GM12892 (cell line): ENCODE measurements around the gene VAMP1.

ENCODE experiments used
- POLR2A ChIP-seq: IDR thresholded peaks from 2 replicates; pipeline ENCODE4 v1.6.1; 2011; ENCODE audit warnings: low read depth, low read length, control low read depth
- POLR2AphosphoS5 ChIP-seq: IDR thresholded peaks from 2 replicates; pipeline ENCODE4 v1.6.1; 2011; ENCODE audit warnings: low read depth, low read length, control low read depth
- TAF1 ChIP-seq: IDR thresholded peaks from 2 replicates; pipeline ENCODE4 v1.6.1; 2011; ENCODE audit warnings: low read depth, mild to moderate bottlenecking, control low read depth, low read length, borderline replicate concordance

DNA sequence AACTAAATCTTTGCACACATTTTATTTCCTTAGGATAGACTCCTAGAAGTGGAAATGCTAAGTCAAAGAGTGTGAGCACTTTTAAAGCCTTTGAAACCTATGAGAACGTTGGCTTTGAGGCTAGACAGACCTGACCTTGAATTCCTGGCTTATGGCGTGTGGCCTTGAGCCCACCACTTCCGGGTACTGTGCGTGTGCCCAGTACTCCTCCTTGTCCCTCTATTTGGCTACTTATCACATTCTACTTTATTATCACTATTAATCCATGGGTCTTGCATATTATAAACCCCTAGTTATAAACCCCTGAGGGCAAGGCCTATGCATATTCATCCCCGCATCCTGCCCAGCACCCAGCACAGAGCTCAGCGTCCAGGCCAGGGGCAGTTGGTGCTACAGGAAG, 51.7 kb downstream of the VAMP1 start:
- TF ChIP-seq POLR2AphosphoS5 (no peak), POLR2A (no peak), TAF1 (no peak)
